Neural cell (in vitro differentiated cells): ENCODE results near the gene FYCO1. TPM values are rescaled to one million over a fixed set of nuclear protein-coding genes. Genes with fewer than 3 reads are reported as not detected.
"Not testable (repeated sequence)": the region's sequence is repeated elsewhere in the genome, so short reads cannot be mapped to it uniquely, and the experiment has no call there.

Experiments
- H2AFZ ChIP-seq: fragments of 200-600, 300-800 bp; sonication (generic), shearing (Covaris generic); 2 replicates; pipeline ENCODE4 v1.6.0; 2014; ENCODE audit warnings: low read depth, mild to moderate bottlenecking, antibody characterized with exemption, low read length, moderate library complexity
- H3F3A ChIP-seq: fragments of 200-600 bp; shearing (Covaris generic); 2 replicates; pipeline ENCODE4 v1.6.1; 2016; ENCODE audit warnings: mild to moderate bottlenecking, moderate library complexity, mixed read lengths, antibody characterized with exemption, low read length; ENCODE audit not compliant: insufficient read depth, poor library complexity, severe bottlenecking
- H3K27ac ChIP-seq: fragments of 200-600, 300-800 bp; sonication (generic), shearing (Covaris generic); 2 replicates; pipeline ENCODE4 v1.5.1; 2014; ENCODE audit warnings: mild to moderate bottlenecking, low read length, moderate library complexity
- H3K27me3 ChIP-seq: fragments of 300-800, 200-600 bp; sonication (generic), shearing (Covaris generic); 2 replicates; pipeline ENCODE4 v1.6.0; 2014; ENCODE audit warnings: mild to moderate bottlenecking, low read depth, low read length, moderate library complexity; ENCODE audit not compliant: insufficient read depth
- H3K36me3 ChIP-seq: fragments of 300-800, 200-600 bp; sonication (generic), shearing (Covaris generic); 2 replicates; pipeline ENCODE4 v1.5.1; 2014; ENCODE audit warnings: mild to moderate bottlenecking, antibody characterized with exemption, low read length, moderate library complexity; ENCODE audit not compliant: insufficient read depth
- H3K4me2 ChIP-seq: fragments of 300-800, 200-600 bp; sonication (generic), shearing (Covaris generic); 2 replicates; pipeline ENCODE4 v1.6.0; 2014; ENCODE audit warnings: mild to moderate bottlenecking, low read length
- H3K4me3 ChIP-seq: fragments of 300-800, 200-600 bp; sonication (generic), shearing (Covaris generic); 2 replicates; pipeline ENCODE4 v1.5.1; 2014; ENCODE audit warnings: mild to moderate bottlenecking, low read length, moderate library complexity
- H3K79me2 ChIP-seq: fragments of 200-600 bp; shearing (Covaris generic); replicated peaks from 2 replicates; pipeline ENCODE4 v1.6.0; 2014; ENCODE audit warnings: mild to moderate bottlenecking, low read length, moderate library complexity; ENCODE audit not compliant: insufficient read depth
- H3K9ac ChIP-seq: fragments of 300-800, 200-600 bp; sonication (generic), shearing (Covaris generic); 2 replicates; pipeline ENCODE4 v1.6.1; 2016; ENCODE audit warnings: mild to moderate bottlenecking, low read length, mixed read lengths
- H3K9me2 ChIP-seq: fragments of 200-600 bp; shearing (Covaris generic); 2 replicates; pipeline ENCODE4 v1.6.1; 2016; ENCODE audit warnings: mild to moderate bottlenecking, low read length, mixed read lengths; ENCODE audit not compliant: insufficient read depth
- H3K9me3 ChIP-seq: fragments of 200-600, 300-800 bp; sonication (generic), shearing (Covaris generic); 2 replicates; pipeline ENCODE4 v1.6.1; 2016; ENCODE audit warnings: mild to moderate bottlenecking, mixed run types, low read length, moderate library complexity, mixed read lengths
- H4K20me1 ChIP-seq: fragments of 200-600 bp; shearing (Covaris generic); 2 replicates; pipeline ENCODE4 v1.6.1; 2016; ENCODE audit warnings: mild to moderate bottlenecking, mixed run types; ENCODE audit not compliant: insufficient read depth
- CTCF ChIP-seq: fragments of 450-650 bp; IDR thresholded peaks from 2 replicates; pipeline ENCODE4 v1.5.1; 2014; ENCODE audit warnings: antibody characterized with exemption, mild to moderate bottlenecking, moderate library complexity; ENCODE audit not compliant: poor library complexity, severe bottlenecking
- EP300 ChIP-seq: fragments of 450-650 bp; conservative IDR thresholded peaks from 2 replicates; pipeline ENCODE4 v1.6.1; 2014; ENCODE audit warnings: antibody characterized with exemption, mild to moderate bottlenecking, moderate library complexity; ENCODE audit not compliant: poor library complexity, severe bottlenecking
- EZH2 ChIP-seq: fragments of 200-600, 300-800 bp; shearing (Covaris generic), sonication (generic); IDR thresholded peaks from 2 replicates; pipeline ENCODE4 v1.6.1; 2014; ENCODE audit warnings: antibody characterized with exemption, low read length, borderline replicate concordance, mild to moderate bottlenecking; ENCODE audit not compliant: insufficient read depth, poor library complexity, severe bottlenecking
- MXI1 ChIP-seq: fragments of 450-650 bp; conservative IDR thresholded peaks from 2 replicates; pipeline ENCODE4 v1.6.1; 2014; ENCODE audit warnings: antibody characterized with exemption, mild to moderate bottlenecking; ENCODE audit not compliant: poor library complexity, severe bottlenecking
- POLR2AphosphoS5 ChIP-seq: IDR thresholded peaks from 2 replicates; pipeline ENCODE4 v1.6.1; 2012
- RAD21 ChIP-seq: fragments of 450-650 bp; conservative IDR thresholded peaks from 2 replicates; pipeline ENCODE4 v1.6.1; 2014; ENCODE audit warnings: antibody characterized with exemption, mild to moderate bottlenecking, moderate library complexity
- SMC3 ChIP-seq: fragments of 450-650 bp; conservative IDR thresholded peaks from 2 replicates; pipeline ENCODE4 v1.6.1; 2014; ENCODE audit warnings: antibody characterized with exemption, mild to moderate bottlenecking, moderate library complexity; ENCODE audit not compliant: poor library complexity
- TAF1 ChIP-seq: IDR thresholded peaks from 2 replicates; pipeline ENCODE4 v1.6.1; 2012; ENCODE audit warnings: low read depth
- polyA plus RNA-seq: library from polyadenylated mRNA; depleted of rRNA; stranded (reverse); fragments of >200 nt; gene quantifications from 2 replicates; pipeline ENCODE4 v1.2.3, GENCODE V29; 2014
- TF ChIP-seq, protein P1 (sequence below): IDR thresholded peaks from 2 replicates; pipeline ENCODE4 v1.6.1; 2012; ENCODE audit warnings: borderline replicate concordance

Gene FYCO1
- polyA plus RNA-seq, 1 donor from 2014 or later, result 0.12 TPM

- no peak for TF ChIP-seq CTCF
- no peak for TF ChIP-seq SMC3
Measured at GRCh38 chr3:46038916-46039315, 43.3 kb upstream of the FYCO1 start (continued).

DNA sequence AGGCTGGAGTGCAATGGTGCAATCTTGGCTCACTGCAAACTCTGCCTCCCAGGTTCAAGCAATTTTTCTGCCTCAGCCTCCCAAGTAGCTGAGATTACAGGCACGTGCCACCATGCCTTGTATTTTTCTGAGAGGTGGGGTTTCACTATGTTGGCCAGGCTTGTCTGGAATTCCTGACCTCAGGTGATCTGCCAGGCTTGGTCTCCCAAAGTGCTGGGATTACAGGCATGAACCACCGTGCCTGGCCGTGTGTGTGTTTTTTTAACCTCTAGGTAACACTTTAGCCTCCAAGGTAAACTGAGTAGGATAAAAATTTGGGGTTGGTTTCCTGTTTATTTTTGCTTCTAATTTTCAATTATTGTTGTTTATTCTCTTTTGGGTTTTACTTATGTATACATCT, 42.4 kb upstream of the FYCO1 start:
- not testable (repeated sequence) for H3F3A ChIP-seq, H4K20me1 ChIP-seq

GRCh38 chr3:46036191-46036590, 40.6 kb upstream of the FYCO1 start:
- Histone ChIP-seq H3F3A (no peaks in the 10 kb centered on the region), H3K9me3 (no peaks in the 10 kb centered on the region), H3K9ac (no peak overlapping the region)

More for the DNA sequence above, 42.4 kb upstream of the FYCO1 start:
- H3K27ac ChIP-seq, H3K4me3 ChIP-seq, H3K27me3 ChIP-seq, H3K9ac ChIP-seq, H3K79me2 ChIP-seq, H3K9me2 ChIP-seq, H3K4me2 ChIP-seq, H3K9me3 ChIP-seq, H2AFZ ChIP-seq, H3K36me3 ChIP-seq: not testable (repeated sequence)

More at GRCh38 chr3:46036191-46036590, 40.6 kb upstream of the FYCO1 start:
- Histone ChIP-seq H4K20me1 (no peaks in the 10 kb centered on the region), H3K27me3 (no peaks in the 10 kb centered on the region), H3K79me2 (no peaks in the 10 kb centered on the region), H3K36me3 (no peaks in the 10 kb centered on the region), H3K4me3 (no peak overlapping the region), H3K27ac (no peak overlapping the region), H3K4me2 (no peak overlapping the region), H2AFZ (no peak overlapping the region), H3K9me2 (no peaks in the 10 kb centered on the region)
- TF ChIP-seq EP300, result no peak
- no peak for TF ChIP-seq SMC3
- TF ChIP-seq RAD21, result no peak
- no peak for TF ChIP-seq MXI1
- TF ChIP-seq TAF1, result no peak
- no peak for TF ChIP-seq POLR2AphosphoS5
- TF ChIP-seq EZH2, result no peak
- TF ChIP-seq, protein P1, sequence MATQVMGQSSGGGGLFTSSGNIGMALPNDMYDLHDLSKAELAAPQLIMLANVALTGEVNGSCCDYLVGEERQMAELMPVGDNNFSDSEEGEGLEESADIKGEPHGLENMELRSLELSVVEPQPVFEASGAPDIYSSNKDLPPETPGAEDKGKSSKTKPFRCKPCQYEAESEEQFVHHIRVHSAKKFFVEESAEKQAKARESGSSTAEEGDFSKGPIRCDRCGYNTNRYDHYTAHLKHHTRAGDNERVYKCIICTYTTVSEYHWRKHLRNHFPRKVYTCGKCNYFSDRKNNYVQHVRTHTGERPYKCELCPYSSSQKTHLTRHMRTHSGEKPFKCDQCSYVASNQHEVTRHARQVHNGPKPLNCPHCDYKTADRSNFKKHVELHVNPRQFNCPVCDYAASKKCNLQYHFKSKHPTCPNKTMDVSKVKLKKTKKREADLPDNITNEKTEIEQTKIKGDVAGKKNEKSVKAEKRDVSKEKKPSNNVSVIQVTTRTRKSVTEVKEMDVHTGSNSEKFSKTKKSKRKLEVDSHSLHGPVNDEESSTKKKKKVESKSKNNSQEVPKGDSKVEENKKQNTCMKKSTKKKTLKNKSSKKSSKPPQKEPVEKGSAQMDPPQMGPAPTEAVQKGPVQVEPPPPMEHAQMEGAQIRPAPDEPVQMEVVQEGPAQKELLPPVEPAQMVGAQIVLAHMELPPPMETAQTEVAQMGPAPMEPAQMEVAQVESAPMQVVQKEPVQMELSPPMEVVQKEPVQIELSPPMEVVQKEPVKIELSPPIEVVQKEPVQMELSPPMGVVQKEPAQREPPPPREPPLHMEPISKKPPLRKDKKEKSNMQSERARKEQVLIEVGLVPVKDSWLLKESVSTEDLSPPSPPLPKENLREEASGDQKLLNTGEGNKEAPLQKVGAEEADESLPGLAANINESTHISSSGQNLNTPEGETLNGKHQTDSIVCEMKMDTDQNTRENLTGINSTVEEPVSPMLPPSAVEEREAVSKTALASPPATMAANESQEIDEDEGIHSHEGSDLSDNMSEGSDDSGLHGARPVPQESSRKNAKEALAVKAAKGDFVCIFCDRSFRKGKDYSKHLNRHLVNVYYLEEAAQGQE, result no peak
- TF ChIP-seq CTCF, result no peak
